GM12878 (cell line): ENCODE data around the gene DMRTA2. TPM values are rescaled to one million over a fixed set of nuclear protein-coding genes. Genes with fewer than 3 reads are reported as not detected.

Source experiments
- ATAC-seq: fragments of 200-7000 bp; cut with Tn5 transposase; 3 replicates; pipeline ENCODE4 v1.9.1; 2020; ENCODE audit warnings: mild to moderate bottlenecking, moderate library complexity
- BruUV-seq: library from RNA; stranded (reverse); fragments of 400-500 nt; replicated peaks from 2 replicates; lab custom pipeline; 2021; lab: Mats Ljungman, UMichigan
- CTCF ChIA-PET: fragments of 300-600 bp; sonication (Branson Sonifier 250); formaldehyde crosslinking; extraction: SDS; loops from one replicate; lab custom pipeline; 2021; ENCODE audit warnings: inconsistent platforms; lab: Yijun Ruan, JAX
- POLR2A ChIA-PET: fragments of 350-600 bp; formaldehyde crosslinking; extraction: SDS; loops from one replicate; lab custom pipeline; 2021; ENCODE audit warnings: inconsistent platforms; lab: Charles Lee
- RAD21 ChIA-PET: fragments of 300-600 bp; sonication (Branson Sonifier 250); formaldehyde crosslinking; loops from one replicate; lab custom pipeline; 2023; ENCODE audit warnings: antibody characterized with exemption; ENCODE audit not compliant: unreplicated experiment; lab: Charles Lee
- SMC1A ChIA-PET: fragments of 300-600 bp; sonication (Branson Sonifier 250); formaldehyde crosslinking; loops from one replicate; lab custom pipeline; 2023; ENCODE audit not compliant: unreplicated experiment, uncharacterized antibody; lab: Charles Lee
- DNase-seq: peaks from one replicate; pipeline ENCODE4 v3.0.0-alpha.2; 2011; ENCODE audit warnings: low read depth, low spot score
- FAIRE-seq: peaks from 3 replicates; lab custom pipeline; 2011; peaks lifted over from hg19 to GRCh38; lab: Jason Lieb, UNC
- H2AFZ ChIP-seq: 2 replicates; pipeline ENCODE4 v1.6.0; 2011; ENCODE audit warnings: low read depth, low read length, control low read depth; ENCODE audit not compliant: control insufficient read depth
- H3K27ac ChIP-seq: 2 replicates; pipeline ENCODE4 v1.5.1; 2011; ENCODE audit warnings: control low read depth; ENCODE audit not compliant: control insufficient read depth, insufficient read depth
- H3K27me3 ChIP-seq, 2 experiments: replicated peaks in 1 of 2; 2 replicates each; pipeline versions ENCODE4 v1.6.0 to v1.6.1; 2011; ENCODE audit warnings: low read length in 1 of 2; ENCODE audit not compliant: control insufficient read depth in 2 of 2, insufficient read depth in 2 of 2
- H3K36me3 ChIP-seq, 2 experiments: 2 replicates each; pipeline ENCODE4 v1.5.1; 2011; ENCODE audit warnings: low read length in 1 of 2; ENCODE audit not compliant: control insufficient read depth in 2 of 2, insufficient read depth in 2 of 2
- H3K4me1 ChIP-seq: 2 replicates; pipeline ENCODE4 v1.6.1; 2011; ENCODE audit warnings: mild to moderate bottlenecking, low read length, moderate library complexity, mixed read lengths; ENCODE audit not compliant: control insufficient read depth, insufficient read depth
- H3K4me2 ChIP-seq: 2 replicates; pipeline ENCODE4 v1.6.0; 2011; ENCODE audit warnings: control low read depth; ENCODE audit not compliant: control insufficient read depth, insufficient read depth
- H3K4me3 ChIP-seq: fragments of 200-600 bp; sonication (generic); 2 replicates; pipeline ENCODE4 v1.5.1; 2016
- H3K79me2 ChIP-seq: 2 replicates; pipeline ENCODE4 v1.6.0; 2011; ENCODE audit warnings: low read length; ENCODE audit not compliant: control insufficient read depth, insufficient read depth
- H3K9ac ChIP-seq: 2 replicates; pipeline ENCODE4 v1.8.0; 2011; ENCODE audit warnings: low read length, control low read depth, mixed read lengths; ENCODE audit not compliant: control insufficient read depth, insufficient read depth
- H3K9me3 ChIP-seq: replicated peaks from 3 replicates; pipeline ENCODE4 v1.5.1; 2011; ENCODE audit warnings: mild to moderate bottlenecking, low read length; ENCODE audit not compliant: control insufficient read depth, insufficient read depth
- H4K20me1 ChIP-seq: 2 replicates; pipeline ENCODE4 v1.6.0; 2011; ENCODE audit not compliant: control insufficient read depth, insufficient read depth
- IRF4 ChIP-seq: IDR thresholded peaks from 2 replicates; pipeline ENCODE4 v1.6.1; 2011; ENCODE audit warnings: low read depth, low read length
- MAX ChIP-seq: IDR thresholded peaks from 2 replicates; pipeline ENCODE4 v1.6.1; 2012; ENCODE audit warnings: low read depth, low read length, improper control_type of control experiment
- SMAD5 ChIP-seq: IDR thresholded peaks from 2 replicates; pipeline ENCODE4 v1.6.1; 2016; ENCODE audit warnings: antibody characterized with exemption, low read depth
- SP1 ChIP-seq: IDR thresholded peaks from one replicate; pipeline ENCODE4 v1.6.1; 2011; ENCODE audit warnings: low read depth, low read length
- ZNF274 ChIP-seq: IDR thresholded peaks from one replicate; pipeline ENCODE4 v1.8.0; 2011; ENCODE audit not compliant: insufficient read length, insufficient read depth
- WGBS: methylation state at CpG from one replicate; pipeline ENCODE4 v1.1.6; 2016; ENCODE audit warnings: low lambda C conversion rate; ENCODE audit not compliant: insufficient replicate concordance, insufficient coverage; ENCODE audit errors: missing lambda C conversion rate; 5-methylcytosine and 5-hydroxymethylcytosine counted together
- in situ Hi-C: fragments of 300-500 bp; cut with MboI; formaldehyde crosslinking; loops from 9 replicates; pipeline ENCODE4 v1.14.3; 2018; ENCODE audit warnings: mixed read lengths
- intact Hi-C: fragments of 100-400 bp; cut with micrococcal nuclease; formaldehyde crosslinking; loops from one replicate; pipeline ENCODE4 v1.14.2; 2022; ENCODE audit not compliant: unreplicated experiment
- polyA plus RNA-seq, 11 experiments: library from polyadenylated mRNA; depleted of rRNA in 4 of 11; unstranded in 6 of 11; stranded (reverse) in 5 of 11; fragments of >200 nt; fragmentation: Nextera tagmentation in 4 of 11; fragmentation: Illumina TruSeq in 1 of 11; extraction: Ambion mirVana in 4 of 11; extraction: Trizol in 1 of 11; gene quantifications; 1 replicate in 1 of 11; 2 replicates in 10 of 11; pipeline versions ENCODE4 v1.2.1 to v1.2.3, GENCODE V29; 2011 to 2016; ENCODE audit warnings: inconsistent platforms in 2 of 11, missing spikeins in 2 of 11, low read depth in 1 of 11
- total RNA-seq, 4 experiments: library from RNA; depleted of rRNA in 3 of 4; stranded (reverse); fragments of >200 nt in 3 of 4; fragmentation: Illumina TruSeq in 1 of 4; extraction: Trizol in 1 of 4; gene quantifications; 2 replicates each; pipeline versions ENCODE4 v1.2.1 to v1.2.3, GENCODE V29; 2013 to 2021
- TF ChIP-seq, protein P1 (sequence below): fragments of 450-650 bp; IDR thresholded peaks from 2 replicates; pipeline ENCODE4 v1.6.1; 2017; ENCODE audit warnings: low read depth, mild to moderate bottlenecking, moderate library complexity

The DMRTA2 gene
- total and polyA plus RNA-seq, 10 of the 15 experiments (the other 5 are each of a cell fraction or from before 2014, with no cell fraction given) = not detected

GRCh38 chr1:50426108-50426700 is 3.0 kb upstream of the DMRTA2 start:
- intact Hi-C loops = no loop called here
- peaks cover 30 to 45% of the 10 kb centered on the region in 2 experiments for H3K27me3 ChIP-seq

GRCh38 chr1:50425376-50426107 is 2.3 kb upstream of the DMRTA2 start:
- in situ Hi-C loops (no loop called here), intact Hi-C loops (no loop called here)
- H3K36me3 ChIP-seq = no peaks in the 10 kb centered on the region
- no peak overlapping the region for H3K4me3 ChIP-seq
- RAD21 ChIA-PET = no interaction called here
- SMC1A ChIA-PET = interaction anchor here (1.0 kb wide), 1 partner anchor 8 kb away, joined by 3 read pairs; no protein-coding TSS in a partner anchor
- no peak; the same call in 2 of the 3 replicates for ATAC-seq
- H3K9me3 ChIP-seq = no peaks in the 10 kb centered on the region; the same call in 1 of the 3 replicates
- no peaks in the 10 kb centered on the region for H3K79me2 ChIP-seq
- H3K27me3 ChIP-seq = peaks cover 26 to 41% of the 10 kb centered on the region in 2 experiments
- H3K27ac ChIP-seq = no peak overlapping the region
- no peak overlapping the region for H3K4me2 ChIP-seq
- TF ChIP-seq SP1 = no peak
- TF ChIP-seq, protein P1, sequence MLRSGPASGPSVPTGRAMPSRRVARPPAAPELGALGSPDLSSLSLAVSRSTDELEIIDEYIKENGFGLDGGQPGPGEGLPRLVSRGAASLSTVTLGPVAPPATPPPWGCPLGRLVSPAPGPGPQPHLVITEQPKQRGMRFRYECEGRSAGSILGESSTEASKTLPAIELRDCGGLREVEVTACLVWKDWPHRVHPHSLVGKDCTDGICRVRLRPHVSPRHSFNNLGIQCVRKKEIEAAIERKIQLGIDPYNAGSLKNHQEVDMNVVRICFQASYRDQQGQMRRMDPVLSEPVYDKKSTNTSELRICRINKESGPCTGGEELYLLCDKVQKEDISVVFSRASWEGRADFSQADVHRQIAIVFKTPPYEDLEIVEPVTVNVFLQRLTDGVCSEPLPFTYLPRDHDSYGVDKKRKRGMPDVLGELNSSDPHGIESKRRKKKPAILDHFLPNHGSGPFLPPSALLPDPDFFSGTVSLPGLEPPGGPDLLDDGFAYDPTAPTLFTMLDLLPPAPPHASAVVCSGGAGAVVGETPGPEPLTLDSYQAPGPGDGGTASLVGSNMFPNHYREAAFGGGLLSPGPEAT = no peak
- TF ChIP-seq IRF4 = no peak
- no peak for TF ChIP-seq SMAD5
- no peak for TF ChIP-seq ZNF274
- TF ChIP-seq MAX = no peak
- FAIRE-seq = no peak
- no peak overlapping the region for H3K9ac ChIP-seq
- no peaks in the 10 kb centered on the region for H4K20me1 ChIP-seq
- H2AFZ ChIP-seq = no peak overlapping the region
- 44% methylated on average over 34 of the region's 34 CpGs for WGBS
- no peaks in the 10 kb centered on the region for H3K4me1 ChIP-seq
- POLR2A ChIA-PET = no interaction called here
- CTCF ChIA-PET = no interaction called here
- no peak for DNase-seq
- no TSS peak for BruUV-seq

More at GRCh38 chr1:50426108-50426700, 3.0 kb upstream of the DMRTA2 start:
- in situ Hi-C loops = no loop called here
- no peak for TF ChIP-seq MAX
- RAD21 ChIA-PET = no interaction called here
- CTCF ChIA-PET = no interaction called here
- H3K9me3 ChIP-seq = no peaks in the 10 kb centered on the region; the same call in 1 of the 3 replicates
- no peaks in the 10 kb centered on the region for H3K4me1 ChIP-seq
- no peak overlapping the region for H2AFZ ChIP-seq
- H3K27ac ChIP-seq = no peak overlapping the region
- WGBS = 49% methylated on average over 20 of the region's 20 CpGs
- DNase-seq (no peak), ATAC-seq (no peak), FAIRE-seq (no peak)
- no peak overlapping the region for H3K4me2 ChIP-seq
- no peaks in the 10 kb centered on the region for H3K79me2 ChIP-seq
- H3K4me3 ChIP-seq = no peak overlapping the region
- H3K9ac ChIP-seq = no peak overlapping the region
- BruUV-seq = no TSS peak
- no peaks in the 10 kb centered on the region for H3K36me3 ChIP-seq
- no peaks in the 10 kb centered on the region for H4K20me1 ChIP-seq
- POLR2A ChIA-PET = no interaction called here
- SMC1A ChIA-PET = no interaction called here
